Measurements from ENCODE around the gene ST3GAL6. TPM values are rescaled to one million over a fixed set of nuclear protein-coding genes. Genes with fewer than 3 reads are reported as not detected.
A peak's percentile ranks its signal among the peaks of the same experiment; 100 is the strongest.

The ST3GAL6 gene
- total RNA-seq, 2 experiments from 2014 or later, result 0.25 to 3.0 TPM

DNA sequence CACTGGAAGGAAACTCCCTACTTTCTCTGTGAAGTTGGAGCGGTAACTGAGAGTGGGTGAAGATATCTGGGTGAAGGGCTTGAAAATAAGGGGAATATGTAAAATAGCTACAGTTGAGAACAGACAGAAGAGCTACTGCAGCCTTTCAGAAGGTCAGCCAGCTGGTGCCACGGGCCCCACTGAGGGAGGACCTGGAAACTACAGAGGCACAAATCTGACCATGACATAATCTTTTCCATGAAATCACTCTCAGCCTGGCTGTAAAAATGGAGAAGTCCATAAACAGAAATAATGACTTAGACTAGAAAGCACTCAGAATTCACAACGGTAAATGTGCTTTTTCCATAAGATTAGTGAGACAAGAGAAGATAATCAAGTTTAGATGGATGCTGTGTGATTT, 46.4 kb downstream of the ST3GAL6 start:
- no peaks in the 10 kb centered on the region for H3K9me3 ChIP-seq (ENCODE audit: low read length)
- intact Hi-C loops (cut with micrococcal nuclease; ENCODE audit: unreplicated experiment), result no loop called here
- H3K36me3 ChIP-seq (ENCODE audit: insufficient read depth, low read length), result peaks cover 24% of the 10 kb centered on the region; the same call in 1 of the 2 replicates
- no peaks in the 10 kb centered on the region for H3K79me2 ChIP-seq (ENCODE audit: insufficient read depth, low read depth, low read length)
- no peak overlapping the region for H3K27ac ChIP-seq (ENCODE audit: low read depth, low read length, poor library complexity, severe bottlenecking)
- no peak overlapping the region for H3K4me2 ChIP-seq (ENCODE audit: low read length)
- DNase-seq (ENCODE audit: low spot score), result no peak
- H3K4me1 ChIP-seq (ENCODE audit: insufficient read depth, low read length, poor library complexity, severe bottlenecking), result no peaks in the 10 kb centered on the region
- no peaks in the 10 kb centered on the region for H3K9me2 ChIP-seq (ENCODE audit: insufficient read depth, low read length)
- H2AFZ ChIP-seq (ENCODE audit: low read length), result no peak overlapping the region
- no peaks in the 10 kb centered on the region for H4K20me1 ChIP-seq (ENCODE audit: insufficient read depth, low read length)
- no TSS peak for BruUV-seq (replicated peaks)
- TF ChIP-seq EZH2phosphoT487 (IDR thresholded peaks at IDR 0.05; ENCODE audit: borderline replicate concordance, low read depth, low read length), result no peak
- TF ChIP-seq, protein P1, sequence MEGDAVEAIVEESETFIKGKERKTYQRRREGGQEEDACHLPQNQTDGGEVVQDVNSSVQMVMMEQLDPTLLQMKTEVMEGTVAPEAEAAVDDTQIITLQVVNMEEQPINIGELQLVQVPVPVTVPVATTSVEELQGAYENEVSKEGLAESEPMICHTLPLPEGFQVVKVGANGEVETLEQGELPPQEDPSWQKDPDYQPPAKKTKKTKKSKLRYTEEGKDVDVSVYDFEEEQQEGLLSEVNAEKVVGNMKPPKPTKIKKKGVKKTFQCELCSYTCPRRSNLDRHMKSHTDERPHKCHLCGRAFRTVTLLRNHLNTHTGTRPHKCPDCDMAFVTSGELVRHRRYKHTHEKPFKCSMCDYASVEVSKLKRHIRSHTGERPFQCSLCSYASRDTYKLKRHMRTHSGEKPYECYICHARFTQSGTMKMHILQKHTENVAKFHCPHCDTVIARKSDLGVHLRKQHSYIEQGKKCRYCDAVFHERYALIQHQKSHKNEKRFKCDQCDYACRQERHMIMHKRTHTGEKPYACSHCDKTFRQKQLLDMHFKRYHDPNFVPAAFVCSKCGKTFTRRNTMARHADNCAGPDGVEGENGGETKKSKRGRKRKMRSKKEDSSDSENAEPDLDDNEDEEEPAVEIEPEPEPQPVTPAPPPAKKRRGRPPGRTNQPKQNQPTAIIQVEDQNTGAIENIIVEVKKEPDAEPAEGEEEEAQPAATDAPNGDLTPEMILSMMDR (conservative IDR thresholded peaks at IDR 0.05; ENCODE audit: low read length), result no peak
- no peak overlapping the region for H3K4me3 ChIP-seq (ENCODE audit: low read depth, low read length, poor library complexity, severe bottlenecking)
- POLR2A ChIA-PET, result no interaction called here
- CTCF ChIA-PET (ENCODE audit: unreplicated experiment), result interaction anchor here (0.5 kb wide), 1 partner anchor 177 kb away, joined by 3 read pairs; no protein-coding TSS in a partner anchor

DNA sequence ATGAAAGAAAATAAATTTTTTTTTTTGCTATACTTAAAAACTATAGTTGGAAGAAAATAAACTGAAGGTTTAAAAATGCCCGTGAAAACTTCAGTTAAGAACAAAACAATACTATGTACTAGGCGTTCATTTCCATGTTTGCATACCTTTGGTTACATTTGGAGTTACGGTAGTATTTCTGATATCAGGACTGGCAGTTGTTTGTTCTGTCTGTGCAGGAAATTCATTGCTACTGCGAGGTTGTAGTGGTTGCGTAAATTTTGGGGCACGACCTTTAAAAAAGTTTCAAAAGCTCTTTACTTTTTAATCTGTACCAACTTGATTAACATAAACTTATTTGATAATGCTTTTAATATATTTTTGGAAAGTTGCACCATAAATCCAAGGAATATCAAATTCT, 47.9 kb downstream of the ST3GAL6 start:
- H3K36me3 ChIP-seq (ENCODE audit: insufficient read depth, low read length), result peaks cover 18% of the 10 kb centered on the region; the same call in 1 of the 2 replicates
- no peaks in the 10 kb centered on the region for H4K20me1 ChIP-seq (ENCODE audit: insufficient read depth, low read length)
- ChIA-PET CTCF (ENCODE audit: unreplicated experiment) (no interaction called here), POLR2A (interaction anchor here (1.1 kb wide), 1 partner anchor 217 kb away, joined by 3 read pairs; the partner anchor contains the start of gene CPOX)
- BruUV-seq (replicated peaks), result no TSS peak
- H3K4me3 ChIP-seq (ENCODE audit: low read depth, low read length, poor library complexity, severe bottlenecking), result no peak overlapping the region
- no peaks in the 10 kb centered on the region for H3K4me1 ChIP-seq (ENCODE audit: insufficient read depth, low read length, poor library complexity, severe bottlenecking)
- no peaks in the 10 kb centered on the region for H3K9me3 ChIP-seq (ENCODE audit: low read length)
- H3K9me2 ChIP-seq (ENCODE audit: insufficient read depth, low read length), result no peaks in the 10 kb centered on the region
- TF ChIP-seq, protein P1 (conservative IDR thresholded peaks at IDR 0.05; ENCODE audit: low read length), result no peak
- TF ChIP-seq EZH2phosphoT487 (IDR thresholded peaks at IDR 0.05; ENCODE audit: borderline replicate concordance, low read depth, low read length), result no peak
- no peak overlapping the region for H2AFZ ChIP-seq (ENCODE audit: low read length)
- DNase-seq (ENCODE audit: low spot score), result no peak
- intact Hi-C loops (cut with micrococcal nuclease; ENCODE audit: unreplicated experiment), result loop anchor here (10.0 kb wide), 2 partner anchors 776 to 874 kb away; partner anchors contain the start of gene GABRR3
- H3K4me2 ChIP-seq (ENCODE audit: low read length), result no peak overlapping the region
- no peaks in the 10 kb centered on the region for H3K79me2 ChIP-seq (ENCODE audit: insufficient read depth, low read depth, low read length)
- H3K27ac ChIP-seq (ENCODE audit: low read depth, low read length, poor library complexity, severe bottlenecking), result no peak overlapping the region

DNA sequence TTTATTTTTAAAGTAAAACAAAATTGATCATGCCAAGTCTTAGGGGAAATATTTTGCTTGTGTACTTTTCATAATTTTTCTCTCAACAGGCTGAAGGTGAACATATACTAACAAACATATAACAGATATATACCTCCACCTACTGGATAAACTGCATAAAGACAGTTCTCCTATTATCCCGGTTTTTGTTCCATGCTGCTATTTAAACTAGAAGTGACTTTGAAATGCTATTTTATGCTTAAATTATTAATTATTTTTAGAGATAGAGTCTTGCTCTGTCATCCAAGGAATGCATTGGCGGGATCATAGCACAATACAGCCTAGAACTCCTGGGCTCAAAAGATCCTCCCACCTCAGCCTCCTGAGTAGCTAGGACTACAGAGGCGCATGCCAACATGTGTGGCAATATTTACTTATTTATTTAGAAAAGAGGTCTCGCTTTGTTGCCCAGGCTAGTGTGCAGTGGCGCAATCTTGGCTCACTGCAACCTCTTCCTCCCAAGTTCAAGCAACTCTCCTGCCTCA, 49.8 kb downstream of the ST3GAL6 start:
- Histone ChIP-seq H3K9me3 (ENCODE audit: low read length) (no peaks in the 10 kb centered on the region), H3K4me2 (ENCODE audit: low read length) (no peak overlapping the region), H3K4me3 (ENCODE audit: low read depth, low read length, poor library complexity, severe bottlenecking) (no peak overlapping the region), H3K4me1 (ENCODE audit: insufficient read depth, low read length, poor library complexity, severe bottlenecking) (no peaks in the 10 kb centered on the region), H2AFZ (ENCODE audit: low read length) (no peak overlapping the region), H3K36me3 (ENCODE audit: insufficient read depth, low read length) (peaks cover 2% of the 10 kb centered on the region; the same call in 1 of the 2 replicates), H3K27ac (ENCODE audit: low read depth, low read length, poor library complexity, severe bottlenecking) (no peak overlapping the region), H4K20me1 (ENCODE audit: insufficient read depth, low read length) (no peaks in the 10 kb centered on the region), H3K9me2 (ENCODE audit: insufficient read depth, low read length) (no peaks in the 10 kb centered on the region), H3K79me2 (ENCODE audit: insufficient read depth, low read depth, low read length) (no peaks in the 10 kb centered on the region)
- ChIA-PET POLR2A (no interaction called here), CTCF (ENCODE audit: unreplicated experiment) (interaction anchor here (1.0 to 1.3 kb wide), 2 partner anchors 70 to 360 kb away, joined by 3 read pairs; no protein-coding TSS in a partner anchor)
- intact Hi-C loops (cut with micrococcal nuclease; ENCODE audit: unreplicated experiment), result loop anchor here (10.0 kb wide), 2 partner anchors 778 to 872 kb away; partner anchors contain the start of gene GABRR3
- DNase-seq (ENCODE audit: low spot score), result peak; percentile 48
- TF ChIP-seq, protein P1 (conservative IDR thresholded peaks at IDR 0.05; ENCODE audit: low read length), result peak; percentile 84
- no peak for TF ChIP-seq EZH2phosphoT487 (IDR thresholded peaks at IDR 0.05; ENCODE audit: borderline replicate concordance, low read depth, low read length)
- BruUV-seq (replicated peaks), result no TSS peak

Measured in OCI-LY7 (cell line).